Tongue (tissue), 2 donors: ENCODE results near the gene CARNS1. TPM values are rescaled to one million over a fixed set of nuclear protein-coding genes. Genes with fewer than 3 reads are reported as not detected.

Experiments
- DNase-seq: peaks from one replicate; pipeline ENCODE4 v3.0.0-alpha.2; 2015
- total RNA-seq: library from RNA; depleted of rRNA; stranded (reverse); fragments of >200 nt; gene quantifications from one replicate; pipeline ENCODE4 v1.2.3, GENCODE V29; 2014

CARNS1 gene
- total RNA-seq: 39.0 TPM

GRCh38 chr11:67415501-67416304, at the start of gene CARNS1:
Gene CARNS1, plus strand, starts transcription at chr11:67415678. Its CDS starts 522 bp downstream, at chr11:67416200.
- no peak for DNase-seq

- DNase-seq: no peak
Measured at GRCh38 chr11:67365736-67366444, 49.6 kb upstream of the CARNS1 start.

DNA sequence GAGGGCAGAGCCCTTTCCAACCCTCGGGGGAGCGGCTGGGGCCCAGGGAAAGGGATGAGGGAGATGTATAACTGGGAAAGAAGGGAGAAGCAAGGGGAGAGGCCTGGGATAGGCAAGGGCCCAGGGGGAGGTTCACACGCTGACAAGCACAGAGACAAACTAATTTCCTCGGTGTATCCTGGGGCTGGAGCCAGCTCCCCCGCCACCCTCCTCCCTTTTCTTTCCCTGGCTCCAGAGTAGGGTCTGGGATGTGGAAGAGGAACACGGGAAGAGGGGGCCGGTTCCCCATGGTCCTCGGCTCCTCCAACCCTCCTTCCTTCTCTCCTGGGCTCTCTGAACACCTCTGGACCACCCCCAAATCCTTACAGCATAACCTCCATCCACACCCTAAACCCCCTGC, 48.9 kb upstream of the CARNS1 start:
- peak; percentile 84 for DNase-seq

GRCh38 chr11:67366961-67367760, 48.3 kb upstream of the CARNS1 start:
- peak; percentile 75 for DNase-seq

DNA sequence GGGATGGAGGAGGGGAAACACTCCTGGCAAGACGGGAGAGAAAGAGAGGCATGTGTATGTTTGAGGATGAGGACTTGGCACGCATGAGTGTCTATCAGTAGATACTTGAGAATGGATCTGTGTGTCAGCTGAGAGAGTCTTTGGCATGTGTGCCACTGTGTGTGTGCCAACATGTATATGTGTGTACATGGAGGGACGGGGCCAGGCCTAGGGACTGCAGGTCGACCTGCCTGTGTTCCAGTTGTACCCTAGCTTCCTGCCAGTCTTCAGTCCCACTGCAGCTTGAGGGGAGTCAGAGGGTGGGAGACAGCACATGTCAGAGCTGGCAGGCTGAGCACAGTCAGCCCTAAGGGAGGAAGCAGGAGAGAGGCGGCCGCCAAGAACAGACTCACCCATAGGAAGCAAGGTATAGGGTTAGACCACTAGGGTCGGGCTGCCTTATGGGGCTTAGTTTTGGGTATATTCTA, 47.7 kb upstream of the CARNS1 start:
- DNase-seq: peak; percentile 45

- no peak for DNase-seq
Measured at GRCh38 chr11:67368621-67369020, 46.9 kb upstream of the CARNS1 start.

DNA sequence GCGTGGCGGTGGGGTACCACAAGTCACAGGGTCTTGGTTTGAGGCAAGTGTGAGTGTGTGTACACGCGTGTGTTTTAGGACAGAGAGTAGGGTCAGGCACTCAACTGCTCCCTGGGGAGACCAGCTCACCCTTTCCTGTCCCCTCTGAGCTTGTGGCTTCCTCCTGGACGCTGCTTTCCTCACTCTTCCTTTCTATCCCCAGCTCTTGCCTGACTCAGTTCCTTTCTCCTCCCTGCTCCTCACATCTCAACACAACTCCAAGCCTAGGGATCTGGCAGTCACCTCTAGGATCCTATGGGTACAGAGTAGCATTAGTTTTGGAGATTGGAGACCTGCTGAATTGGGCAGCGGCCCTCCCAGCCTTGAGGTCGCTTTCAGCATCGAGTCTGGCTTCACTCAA, 46.2 kb upstream of the CARNS1 start:
- DNase-seq: no peak

DNA sequence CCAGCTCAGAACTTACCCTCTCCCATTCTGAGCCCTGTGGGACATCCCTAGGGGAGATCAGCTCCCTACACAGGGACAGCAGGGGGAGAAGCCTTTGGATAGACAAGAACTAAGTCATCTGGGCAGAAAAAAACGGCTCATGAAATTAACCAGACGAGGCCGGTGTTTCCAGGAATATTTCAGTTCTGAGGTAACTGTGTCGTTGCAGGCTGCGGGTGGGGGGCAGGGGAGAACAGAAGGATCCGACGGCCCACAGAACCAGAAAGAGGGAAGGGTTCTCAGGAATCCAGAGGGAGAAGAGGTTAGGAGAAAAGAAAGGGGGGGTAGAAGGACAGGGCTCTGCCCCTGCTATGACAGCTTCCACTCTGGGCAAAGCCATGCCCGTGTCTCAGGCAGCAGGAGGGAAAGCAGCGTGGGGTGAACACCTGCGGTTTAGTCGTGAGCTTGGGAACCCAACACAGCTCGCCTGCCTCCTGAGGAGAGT, 45.6 kb upstream of the CARNS1 start:
- peak; percentile 88 for DNase-seq

DNA sequence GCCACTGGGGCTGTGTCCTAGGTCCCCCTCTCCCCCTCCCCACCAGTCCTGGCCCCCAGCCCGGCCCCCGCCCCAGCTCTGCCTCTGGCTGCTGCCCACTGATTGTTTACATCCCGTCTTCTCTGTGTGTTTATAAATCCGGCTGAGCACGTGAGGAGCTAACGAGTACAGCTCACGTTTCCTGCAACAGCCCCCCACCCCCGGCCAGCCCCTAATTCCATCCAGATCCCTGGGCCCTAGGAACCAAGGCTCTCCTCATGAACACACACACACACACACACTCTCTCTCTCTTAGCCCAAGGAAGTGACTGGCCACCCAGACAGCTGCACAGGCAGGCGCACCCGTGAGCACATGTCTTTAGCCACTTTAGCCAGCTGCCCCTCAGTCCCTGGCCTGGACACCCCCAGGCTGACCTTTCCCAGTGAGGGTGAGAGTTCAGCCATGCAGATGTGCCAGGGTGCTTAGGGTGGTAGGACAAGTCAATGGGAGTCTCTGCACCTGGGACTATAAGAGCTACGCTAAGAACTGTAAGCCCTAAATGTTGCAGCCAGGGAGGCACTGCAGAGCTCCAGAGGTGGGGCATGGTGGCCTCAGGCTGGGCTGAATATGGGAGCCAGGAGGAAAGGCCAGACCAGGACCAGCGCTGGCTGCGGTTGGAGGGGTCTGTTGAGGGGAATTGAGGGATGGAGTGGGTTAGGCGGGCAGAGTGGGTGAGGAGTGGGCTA, 45.0 kb upstream of the CARNS1 start:
- DNase-seq: peak; percentile 88

GRCh38 chr11:67371189-67371910, 44.1 kb upstream of the CARNS1 start:
- DNase-seq: peak; percentile 44

DNA sequence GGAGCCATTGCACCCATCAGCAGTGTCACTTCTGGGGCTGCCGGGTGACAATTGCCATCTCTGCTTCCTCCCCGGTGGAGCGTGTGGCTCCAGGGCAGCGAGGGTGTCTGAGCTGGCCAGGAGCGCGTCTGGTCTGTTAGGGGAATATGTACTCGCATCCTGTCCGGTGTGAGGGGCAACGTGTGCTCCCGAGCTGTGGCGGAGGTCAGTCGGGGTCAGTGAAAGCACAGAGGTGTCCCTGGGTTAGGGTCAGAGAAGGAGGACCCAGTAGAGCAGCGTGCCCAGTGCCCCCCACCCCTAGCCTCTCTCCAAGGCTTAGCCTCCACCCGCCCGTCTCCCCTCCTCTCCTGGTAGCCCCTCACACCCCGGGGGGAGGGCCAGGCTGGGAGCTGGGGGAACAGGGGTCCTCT, 43.6 kb upstream of the CARNS1 start:
- DNase-seq: no peak

GRCh38 chr11:67372321-67372992, 43.0 kb upstream of the CARNS1 start:
- DNase-seq: peak; percentile 58

DNA sequence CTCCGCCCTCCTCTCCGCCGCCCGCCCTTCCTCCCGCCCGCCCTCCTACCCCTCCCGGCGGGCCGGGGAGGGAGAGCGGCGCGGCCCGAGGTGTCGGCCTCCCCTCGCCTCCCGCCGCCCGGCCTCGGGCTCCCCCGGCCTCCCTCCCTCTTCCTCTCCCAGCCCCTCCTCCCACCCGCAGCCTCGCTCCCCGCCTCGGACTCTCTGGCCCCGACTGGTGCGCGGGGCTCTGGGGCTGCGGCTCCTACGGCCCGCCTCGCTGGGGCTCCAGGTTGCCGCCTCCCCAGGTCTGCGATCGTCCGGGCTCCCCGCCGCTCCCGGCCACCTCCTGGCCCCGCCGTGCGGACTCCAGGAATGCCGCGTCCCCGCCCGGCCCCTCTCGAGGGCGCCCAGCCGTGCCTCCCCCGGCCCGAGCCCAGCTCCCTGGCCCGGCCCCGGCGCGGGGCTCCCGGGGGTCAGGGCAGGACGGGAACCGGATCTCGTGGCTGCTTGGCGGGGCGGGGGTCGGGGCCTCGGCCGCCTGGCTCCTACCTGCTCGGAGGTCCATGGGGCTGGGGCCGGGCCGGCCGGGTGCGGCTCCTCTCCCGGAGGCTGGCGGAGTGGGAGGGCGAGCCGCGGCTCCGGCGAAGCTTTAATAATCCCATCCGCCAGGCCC, 42.4 kb upstream of the CARNS1 start, which contains the start of gene CLCF1:
CLCF1 (minus strand) TSS at position 606 of the 655 bp plus-strand sequence; CDS start at position 547, 59 bp downstream.
- peak; percentile 82 for DNase-seq

GRCh38 chr11:67373648-67374570, 41.6 kb upstream of the CARNS1 start:
- DNase-seq: peak; percentile 79

- DNase-seq: no peak
Measured at GRCh38 chr11:67374571-67375281, 40.8 kb upstream of the CARNS1 start.

DNA sequence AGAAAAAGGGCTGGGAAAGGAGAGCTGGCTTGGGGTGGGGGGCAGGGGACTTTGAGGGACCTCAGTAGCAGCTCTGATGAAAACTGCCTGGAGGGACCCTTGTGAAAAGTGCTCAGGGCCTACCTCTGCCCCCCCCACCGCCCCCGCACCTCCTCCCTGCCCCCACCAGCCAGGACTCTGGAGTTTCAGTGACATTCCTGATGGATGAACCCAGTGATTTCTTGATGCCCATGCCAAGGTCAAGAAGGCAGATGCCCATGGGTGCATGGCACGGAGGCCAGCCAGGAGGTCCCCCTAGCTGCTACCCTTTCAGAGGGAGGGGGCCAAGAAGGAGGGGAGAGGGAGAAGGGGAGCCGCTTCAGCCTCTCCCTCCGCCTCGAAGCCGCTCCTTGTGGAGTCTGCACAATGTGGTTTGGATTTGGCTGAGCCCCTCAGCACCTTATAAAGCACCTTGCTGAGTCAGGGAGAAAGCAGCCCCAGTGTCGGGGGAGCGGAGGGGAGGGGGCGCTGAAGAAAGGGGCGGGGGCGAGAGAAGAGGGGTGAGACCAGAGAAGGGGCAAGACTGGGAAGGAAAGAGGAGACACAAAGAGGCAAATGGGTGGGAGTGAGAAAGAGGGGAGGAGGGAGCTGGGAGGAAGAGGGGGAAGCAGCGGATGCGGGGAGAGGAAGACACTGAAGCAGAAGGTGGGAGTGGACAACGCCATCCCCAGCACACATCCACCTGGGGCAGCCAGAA, 40.0 kb upstream of the CARNS1 start:
- DNase-seq: no peak
